ENCODE data around the gene CENPS.
"Not testable (repeated sequence)": the region's sequence is repeated elsewhere in the genome, so short reads cannot be mapped to it uniquely, and the experiment has no call there.

Gene CENPS

GRCh38 chr1:10430216-10431069, at the start of gene CENPS:
Gene CENPS (plus strand): TSS chr1:10430433. CDS start chr1:10430518, 85 bp downstream.
- peak; percentile 97 for DNase-seq (ENCODE audit: low spot score)

DNA sequence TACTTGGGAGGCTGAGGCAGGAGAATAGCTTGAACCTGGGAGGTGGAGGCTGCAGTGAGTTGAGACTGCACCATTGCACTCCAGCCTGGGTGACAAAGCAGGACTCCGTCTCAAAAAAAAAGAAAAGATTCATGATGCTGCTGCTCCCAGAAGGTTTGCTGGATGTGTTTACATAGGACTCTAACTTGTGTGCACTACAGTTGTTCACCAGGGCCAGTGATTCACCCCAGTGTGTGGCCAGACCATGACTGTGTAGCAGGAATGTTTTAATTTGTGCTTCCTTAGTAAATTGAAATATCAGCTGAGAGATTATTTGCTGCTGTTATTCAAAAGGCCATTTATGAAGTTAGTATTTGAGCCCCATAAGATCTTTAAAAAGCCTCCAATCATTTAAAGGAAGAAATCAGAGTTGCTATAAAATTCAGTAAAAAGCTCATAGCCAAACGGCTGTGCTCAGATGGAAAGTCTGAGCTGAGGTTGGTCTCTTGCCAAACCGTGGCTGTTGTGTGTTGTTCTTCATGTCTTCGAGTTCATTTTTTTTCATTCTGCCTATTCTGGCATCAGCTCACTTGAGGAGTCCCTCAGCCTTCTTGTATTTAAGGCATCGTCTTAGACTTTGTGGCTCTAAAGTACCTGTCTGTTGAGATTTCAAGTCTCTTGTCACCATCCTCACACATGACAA, 49.5 kb upstream of the CENPS start:
- no peak for DNase-seq (ENCODE audit: low spot score)

- DNase-seq (ENCODE audit: low spot score), result no peak
Measured at GRCh38 chr1:10383630-10384029, 46.6 kb upstream of the CENPS start.

GRCh38 chr1:10384219-10384618, 46.0 kb upstream of the CENPS start:
- DNase-seq (ENCODE audit: low spot score), result no peak

DNA sequence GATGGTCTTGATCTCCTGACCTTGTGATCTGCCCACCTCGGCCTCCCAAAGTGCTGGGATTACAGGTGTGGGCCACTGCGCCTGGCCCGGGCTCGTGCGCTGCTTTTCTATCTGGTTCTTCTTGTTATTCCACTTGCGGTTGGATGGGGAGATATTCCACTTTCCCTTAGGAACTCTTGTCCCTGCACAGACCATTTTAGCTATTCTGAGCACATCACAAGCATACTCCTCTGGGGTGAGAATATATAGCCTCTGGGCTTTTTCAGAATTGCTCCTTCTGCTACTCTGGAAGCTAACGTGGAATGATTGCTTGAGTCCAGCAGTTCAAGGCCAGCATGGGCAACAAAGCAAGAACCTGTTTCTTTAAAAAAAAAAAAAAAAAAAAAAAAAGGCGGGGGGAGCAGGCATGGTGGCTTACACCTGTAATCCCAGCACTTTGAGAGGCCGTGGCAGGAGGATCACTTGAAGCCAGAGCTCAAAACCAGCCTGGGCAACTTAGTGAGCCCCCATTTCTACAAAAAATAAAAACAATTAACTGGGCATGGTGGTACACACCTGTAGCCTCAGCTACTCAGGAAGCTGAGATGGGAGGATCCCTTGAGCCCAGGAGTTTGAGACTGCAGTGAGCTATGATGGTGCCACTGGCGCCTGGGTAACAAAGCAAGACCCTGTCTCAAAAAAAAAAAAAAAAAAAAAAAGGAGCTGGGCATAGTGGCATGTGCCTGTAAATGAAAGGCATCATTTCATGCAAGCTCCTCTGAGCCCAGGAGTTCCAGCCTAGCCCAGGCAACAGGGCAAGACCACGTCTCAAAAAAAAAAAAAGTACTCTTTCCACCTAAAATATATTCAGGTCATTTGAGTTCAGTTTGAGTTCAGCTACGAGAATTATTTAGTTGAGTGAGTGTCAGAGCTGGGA, 43.2 kb upstream of the CENPS start:
- DNase-seq (ENCODE audit: low spot score), result no peak

DNA sequence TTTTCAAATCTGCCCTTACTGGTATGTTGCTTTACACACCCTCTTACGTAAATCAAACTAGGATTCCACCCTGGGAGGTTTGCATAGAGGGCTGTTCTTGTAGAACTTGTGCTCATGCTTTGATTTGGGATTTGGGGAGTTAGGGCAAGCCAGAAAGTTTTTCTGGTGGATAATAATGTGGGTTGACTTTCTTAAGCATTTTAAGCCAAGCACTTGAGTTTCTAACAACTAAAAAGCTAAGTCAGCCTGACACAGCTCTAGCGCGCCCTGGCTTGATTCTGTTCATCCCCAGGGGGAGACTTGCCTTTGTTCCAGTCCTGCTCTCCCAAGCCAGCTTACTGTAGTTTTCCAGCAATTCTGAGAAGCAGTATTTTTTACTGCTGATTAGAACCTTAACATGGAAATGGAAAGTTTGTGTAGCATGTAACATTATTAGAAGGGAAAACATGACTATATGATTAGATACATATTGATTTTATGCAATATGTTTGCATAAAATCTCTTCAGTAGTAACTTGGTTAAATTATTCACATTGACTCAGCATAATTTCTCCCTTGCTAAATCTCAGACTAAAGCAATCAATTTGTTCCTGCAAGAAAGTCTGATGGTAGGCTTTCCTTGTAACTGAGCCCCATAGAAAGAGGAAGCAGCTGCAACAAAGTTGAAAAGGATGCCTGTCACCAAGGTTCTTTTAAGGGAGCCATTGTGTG, 42.4 kb upstream of the CENPS start:
- peak; percentile 35 for DNase-seq (ENCODE audit: low spot score)

GRCh38 chr1:10388387-10388715, 41.9 kb upstream of the CENPS start:
- DNase-seq (ENCODE audit: low spot score), result no peak

- DNase-seq (ENCODE audit: low spot score), result no peak
Measured at GRCh38 chr1:10389271-10389973, 40.8 kb upstream of the CENPS start.

DNA sequence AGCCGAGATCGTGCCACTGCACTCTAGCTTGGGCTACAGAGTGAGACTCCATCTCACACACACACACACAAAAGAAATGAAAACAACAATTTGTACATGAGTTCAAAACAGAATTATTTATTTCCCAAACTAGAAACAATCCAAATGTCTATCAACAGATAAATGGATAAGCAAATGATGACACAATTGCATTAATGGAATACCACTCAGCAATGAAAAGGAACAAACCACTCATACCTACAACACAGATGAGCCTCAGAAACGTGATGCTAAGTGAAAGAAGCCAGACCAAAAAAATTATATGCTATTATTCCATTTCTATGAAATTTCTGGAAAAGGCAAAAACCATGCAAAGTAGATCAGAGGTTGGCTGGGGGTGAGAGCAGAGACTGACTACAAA, 33.4 kb upstream of the CENPS start:
- DNase-seq (ENCODE audit: low spot score), result no peak

DNA sequence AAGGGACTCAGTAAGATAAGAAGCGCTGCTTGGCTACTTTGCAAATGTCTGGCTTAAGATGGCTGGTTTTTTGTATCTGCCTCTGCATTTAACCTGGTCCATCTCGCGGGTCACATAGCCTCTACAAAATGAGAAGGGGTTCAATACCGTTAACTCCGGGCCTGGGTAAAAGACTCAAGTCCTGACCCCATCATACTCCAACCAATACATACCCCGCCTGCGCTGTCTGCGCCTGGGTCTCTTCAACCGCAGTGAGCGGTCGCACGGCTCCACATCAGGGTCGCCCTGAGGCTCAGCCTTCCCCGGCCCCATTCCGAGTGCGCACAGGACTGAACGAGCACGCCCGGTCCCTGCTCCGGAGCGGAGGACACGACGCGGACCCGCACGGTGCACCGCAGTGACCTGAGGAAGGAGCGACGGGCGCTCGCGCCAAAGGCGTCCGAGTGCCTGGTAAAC, 31.9 kb upstream of the CENPS start:
- DNase-seq (ENCODE audit: low spot score), result no peak

- DNase-seq (ENCODE audit: low spot score), result peak; percentile 99
Measured at GRCh38 chr1:10398734-10399443, 31.3 kb upstream of the CENPS start, which contains the start of gene PGD. Gene PGD (plus strand): TSS chr1:10399064. CDS start chr1:10399118, 54 bp downstream.

DNA sequence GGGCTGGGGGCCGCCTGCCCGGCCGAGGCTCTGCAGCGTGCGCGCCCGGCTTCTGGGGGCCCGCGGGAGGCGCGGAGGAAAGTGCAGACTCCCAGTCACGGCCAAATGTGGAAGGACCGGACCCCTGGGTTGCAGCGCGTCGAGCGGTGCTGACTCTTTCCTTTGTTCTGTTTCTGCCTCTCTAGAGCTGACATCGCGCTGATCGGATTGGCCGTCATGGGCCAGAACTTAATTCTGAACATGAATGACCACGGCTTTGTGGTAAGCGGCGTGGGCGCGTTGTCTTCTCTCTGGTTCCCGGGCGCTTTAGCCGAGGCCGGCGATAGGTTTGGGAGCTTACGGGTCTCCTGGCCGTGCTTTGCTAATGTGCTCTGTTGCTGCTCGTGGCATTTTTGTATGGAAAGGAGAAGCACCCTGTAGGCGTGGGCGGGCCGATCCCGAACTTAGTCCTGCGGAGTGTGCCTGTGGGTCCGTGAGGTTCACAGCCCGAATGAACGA, 30.7 kb upstream of the CENPS start:
- no peak for DNase-seq (ENCODE audit: low spot score)

DNA sequence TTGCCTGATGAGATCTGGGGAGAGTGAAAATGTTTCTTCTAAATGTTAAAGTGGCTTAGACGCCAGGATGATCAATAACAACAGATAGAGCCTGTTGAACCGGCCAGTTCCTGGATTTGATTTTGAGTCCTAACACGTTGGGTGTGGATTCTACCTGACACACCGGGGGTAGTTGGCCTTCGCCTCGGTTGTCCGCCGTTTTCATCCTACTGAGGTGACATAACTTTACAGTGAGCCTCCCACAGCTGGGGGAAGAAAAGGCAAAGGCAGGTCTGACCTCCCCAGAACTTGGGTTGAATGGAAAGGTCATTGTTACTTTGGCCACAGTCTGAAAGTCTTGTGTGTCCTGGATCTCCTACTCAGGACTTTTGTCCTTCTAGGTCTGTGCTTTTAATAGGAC, 30.2 kb upstream of the CENPS start:
- DNase-seq (ENCODE audit: low spot score), result no peak

- DNase-seq (ENCODE audit: low spot score), result no peak
Measured at GRCh38 chr1:10401281-10401680, 29.0 kb upstream of the CENPS start.

DNA sequence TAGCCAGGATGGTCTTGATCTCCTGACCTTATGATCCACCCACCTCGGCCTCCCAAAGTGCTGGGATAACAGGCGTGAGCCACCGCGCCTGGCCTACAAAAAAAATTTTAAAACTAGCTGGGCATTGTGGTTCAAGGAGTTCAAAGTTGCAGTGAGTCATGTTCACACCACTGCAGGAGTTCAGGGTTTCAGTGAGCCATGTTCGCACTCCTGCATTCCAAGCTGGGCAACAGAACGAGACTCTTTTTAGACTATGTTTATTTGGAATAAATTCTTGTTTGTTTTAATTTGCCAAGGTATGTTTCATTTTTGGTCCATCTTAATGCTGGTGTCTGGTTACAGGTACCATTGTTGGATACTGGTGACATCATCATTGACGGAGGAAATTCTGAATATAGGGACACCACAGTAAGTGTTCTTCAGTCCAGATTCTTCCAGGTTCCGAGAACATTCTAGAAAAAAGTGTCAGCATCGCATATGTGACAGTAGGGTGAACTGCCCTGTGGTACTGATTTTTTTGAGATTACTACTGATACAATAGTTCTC, 27.4 kb upstream of the CENPS start:
- DNase-seq (ENCODE audit: low spot score), result no peak

DNA sequence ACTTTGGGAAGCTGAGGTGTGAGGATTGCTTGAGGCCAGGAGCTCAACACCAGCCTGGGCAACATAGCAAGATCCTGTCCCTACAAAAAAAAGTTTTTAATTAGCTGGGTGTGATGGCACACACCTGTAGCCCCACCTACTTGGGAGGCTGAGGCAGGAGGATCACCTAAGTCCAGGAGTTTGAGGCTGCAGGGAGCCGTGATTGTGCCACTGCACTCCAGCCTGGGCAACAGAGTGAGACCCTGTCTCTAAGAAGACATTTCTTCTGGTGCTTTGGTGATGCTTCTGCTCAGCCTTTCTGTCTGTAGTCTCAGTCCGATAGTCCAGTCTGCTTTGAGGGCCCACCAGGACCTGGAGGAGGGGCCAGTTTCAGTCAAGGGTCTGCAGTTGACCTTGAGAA, 23.0 kb upstream of the CENPS start:
- no peak for DNase-seq (ENCODE audit: low spot score)

GRCh38 chr1:10415211-10415930, 14.9 kb upstream of the CENPS start:
- DNase-seq (ENCODE audit: low spot score), result peak; percentile 16

DNA sequence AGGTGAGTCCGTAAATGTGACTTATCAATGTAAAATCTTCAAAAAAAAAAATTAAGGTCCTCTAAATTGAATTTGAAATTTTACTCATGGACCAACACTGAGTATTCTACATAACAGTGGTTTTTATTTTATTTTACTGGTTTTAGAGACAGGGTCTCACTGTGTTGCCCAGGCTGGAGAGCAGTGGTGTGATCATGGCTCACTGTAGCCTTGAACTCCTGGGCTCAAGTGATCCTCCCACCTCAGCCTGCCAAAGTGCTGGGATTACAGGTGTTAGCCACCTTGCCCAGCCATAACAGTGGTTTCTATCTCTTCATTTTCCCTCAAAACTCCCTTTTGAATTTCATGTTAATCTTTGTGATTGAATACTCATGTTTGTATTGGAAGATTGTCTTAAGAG, 14.3 kb upstream of the CENPS start:
- not testable (repeated sequence) for DNase-seq (ENCODE audit: low spot score)

GRCh38 chr1:10418741-10419140, 11.5 kb upstream of the CENPS start:
- not testable (repeated sequence) for DNase-seq (ENCODE audit: low spot score)

Data from iPS-NIHi11 (cell line).